Peyer's patch (tissue), 4 donors: ENCODE data around the gene METAP1. TPM values are rescaled to one million over a fixed set of nuclear protein-coding genes. Genes with fewer than 3 reads are reported as not detected.
"Not testable (repeated sequence)": the region's sequence is repeated elsewhere in the genome, so short reads cannot be mapped to it uniquely, and the experiment has no call there.

Experiments
- DNase-seq, 3 donors: peaks; one replicate each; pipeline ENCODE4 v3.0.0-alpha.2; 2017 to 2019
- H3K27ac ChIP-seq, 4 donors: fragments of 200-600 bp; sonication (generic); one replicate each; pipeline ENCODE4 v1.5.1; 2016 to 2019
- H3K27me3 ChIP-seq, 2 donors: fragments of 200-600 bp; sonication (generic); one replicate each; pipeline ENCODE4 v1.5.1; 2019
- H3K36me3 ChIP-seq, 3 donors: fragments of 200-600 bp; sonication (generic); one replicate each; pipeline ENCODE4 v1.5.1; 2016 to 2019
- H3K4me1 ChIP-seq, 4 donors: fragments of 200-600 bp; sonication (generic); one replicate each; pipeline ENCODE4 v1.5.1; 2016 to 2019
- H3K4me3 ChIP-seq, 4 donors: fragments of 200-600 bp; sonication (generic); 1 replicate in 3 of 4; 2 replicates in 1 of 4; pipeline ENCODE4 v1.5.1; 2016 to 2019; ENCODE audit warnings: mild to moderate bottlenecking in 1 of 4
- H3K9me3 ChIP-seq, 4 donors: fragments of 200-600 bp; sonication (generic); one replicate each; pipeline ENCODE4 v1.5.1; 2016 to 2019; ENCODE audit warnings: mild to moderate bottlenecking in 1 of 4
- CTCF ChIP-seq, 6 experiments: fragments of 450-650 bp in 4 of 6; fragments of 200-600 bp in 2 of 6; sonication (generic) in 1 of 6; IDR thresholded peaks; one replicate each; pipeline ENCODE4 v1.5.1; 2017 to 2019; ENCODE audit warnings: antibody characterized with exemption in 6 of 6, mild to moderate bottlenecking in 3 of 6, moderate library complexity in 1 of 6
- POLR2A ChIP-seq, 2 donors: fragments of 450-650 bp; IDR thresholded peaks; one replicate each; pipeline ENCODE4 v1.5.1; 2017; ENCODE audit warnings: antibody characterized with exemption in 2 of 2, mild to moderate bottlenecking in 2 of 2, moderate library complexity in 2 of 2
- small RNA-seq, 2 donors: library from RNA; depleted of rRNA; stranded (forward); fragments of <200 nt; gene quantifications; one replicate each; pipeline ENCODE3, GENCODE V24; 2016
- total RNA-seq, 4 donors: library from RNA; depleted of rRNA; stranded (reverse); fragments of >200 nt; gene quantifications; one replicate each; pipeline ENCODE4 v1.1.0, GENCODE V29; 2016

Gene METAP1
- total RNA-seq, 4 donors from 2014 or later: 28.9 to 35.4 (median 32.5) TPM

- H3K27ac ChIP-seq: no peak overlapping the region
- no peaks in the 10 kb centered on the region for H3K4me1 ChIP-seq
- no peak overlapping the region for H3K4me3 ChIP-seq
- no peaks in the 10 kb centered on the region for H3K27me3 ChIP-seq
- H3K36me3 ChIP-seq: no peaks in the 10 kb centered on the region
- TF ChIP-seq CTCF (IDR thresholded peaks at IDR 0.05): no peak
- TF ChIP-seq POLR2A (IDR thresholded peaks at IDR 0.05): no peak
- H3K9me3 ChIP-seq: no peaks in the 10 kb centered on the region
- DNase-seq: no peak
Observed at GRCh38 chr4:99100876-99101275, 105.4 kb downstream of the METAP1 start.

GRCh38 chr4:99102634-99103033, 107.1 kb downstream of the METAP1 start:
- H3K27ac ChIP-seq: no peak overlapping the region
- no peaks in the 10 kb centered on the region for H3K4me1 ChIP-seq
- no peaks in the 10 kb centered on the region for H3K9me3 ChIP-seq
- H3K27me3 ChIP-seq: no peaks in the 10 kb centered on the region
- TF ChIP-seq POLR2A (IDR thresholded peaks at IDR 0.05) (no peak), CTCF (IDR thresholded peaks at IDR 0.05) (no peak)
- no peak for DNase-seq
- no peak overlapping the region for H3K4me3 ChIP-seq
- no peaks in the 10 kb centered on the region for H3K36me3 ChIP-seq

- DNase-seq: no peak
- Histone ChIP-seq H3K27ac (no peak overlapping the region), H3K4me1 (no peaks in the 10 kb centered on the region), H3K9me3 (no peaks in the 10 kb centered on the region), H3K36me3 (no peaks in the 10 kb centered on the region), H3K4me3 (no peak overlapping the region), H3K27me3 (no peaks in the 10 kb centered on the region)
- no peak for TF ChIP-seq CTCF (IDR thresholded peaks at IDR 0.05)
- no peak for TF ChIP-seq POLR2A (IDR thresholded peaks at IDR 0.05)
Observed at GRCh38 chr4:99103166-99103565, 107.6 kb downstream of the METAP1 start.

GRCh38 chr4:99104153-99104552, 108.6 kb downstream of the METAP1 start:
- H3K4me3 ChIP-seq: no peak overlapping the region
- TF ChIP-seq POLR2A (IDR thresholded peaks at IDR 0.05) (no peak), CTCF (IDR thresholded peaks at IDR 0.05) (no peak)
- H3K27me3 ChIP-seq: no peaks in the 10 kb centered on the region
- no peaks in the 10 kb centered on the region for H3K4me1 ChIP-seq
- no peaks in the 10 kb centered on the region for H3K36me3 ChIP-seq
- H3K9me3 ChIP-seq: no peaks in the 10 kb centered on the region
- H3K27ac ChIP-seq: no peak overlapping the region
- no peak for DNase-seq

DNA sequence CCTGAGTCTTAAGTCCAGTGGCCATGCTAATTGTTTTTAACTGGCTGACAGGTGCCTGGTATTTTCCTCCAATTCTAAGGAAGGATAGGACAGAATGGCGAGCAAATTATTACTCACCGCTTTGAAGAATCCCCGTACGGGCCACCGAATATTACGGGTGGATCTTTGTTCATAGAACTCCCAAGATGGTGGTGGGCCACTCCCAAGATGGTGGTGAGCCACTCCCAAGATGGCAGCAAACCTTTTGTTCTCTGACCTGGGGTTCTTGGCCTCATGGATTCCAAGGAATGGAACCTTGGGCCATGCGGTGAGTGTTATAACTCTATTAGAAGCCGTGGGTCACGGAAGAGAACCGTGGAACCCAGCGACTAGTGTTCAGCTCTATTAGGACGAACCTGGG, 113.8 kb downstream of the METAP1 start:
- not testable (repeated sequence) for H3K36me3 ChIP-seq, H3K27me3 ChIP-seq, H3K4me3 ChIP-seq, DNase-seq, H3K4me1 ChIP-seq, H3K27ac ChIP-seq, H3K9me3 ChIP-seq

Small RNA genes lying within 50 kb of the gene (small RNA-seq; reads per million reads assigned to genes)
- gene MIR3684: 0 reads per million in 2 donors
- gene RNU7-149P: 0 reads per million in 2 donors

Other genes starting within 250 kb of the METAP1 start
- gene EIF4E, start 66.6 kb upstream of the METAP1 start, total RNA-seq: 10 to 100 TPM; 45.6 to 68.7 (median 57.9) TPM
- gene ADH5, start 93.1 kb downstream of the METAP1 start, total RNA-seq: 10 to 100 TPM; 61.1 to 80.3 (median 73.5) TPM
- 1 to 10 TPM in 2 of 4 donors, not detected in 2; 1.6 to 4.1 TPM for gene ADH4, start 148.6 kb downstream of the METAP1 start, total RNA-seq
- 10 to 100 TPM; 11.6 to 47.1 (median 37.7) TPM for gene ADH6, start 223.5 kb downstream of the METAP1 start, total RNA-seq